Embryonic facial prominence (tissue), 1 donor: ENCODE measurements around the gene CUL3.

Experiments used
- DNase-seq: peaks from one replicate; pipeline ENCODE4 v3.0.0-alpha.2; 2016; ENCODE audit errors: extremely low spot score

Gene CUL3

GRCh38 chr2:224580248-224580647 lies 4.9 kb downstream of the CUL3 start:
- DNase-seq: no peak

- no peak for DNase-seq
Observed at GRCh38 chr2:224579411-224579810, 5.8 kb downstream of the CUL3 start.

GRCh38 chr2:224577541-224577940 lies 7.6 kb downstream of the CUL3 start:
- DNase-seq: no peak

- no peak for DNase-seq
Observed at GRCh38 chr2:224576088-224576715, 9.0 kb downstream of the CUL3 start.

GRCh38 chr2:224574423-224575084 lies 10.6 kb downstream of the CUL3 start:
- DNase-seq: no peak

GRCh38 chr2:224573724-224574123 lies 11.4 kb downstream of the CUL3 start:
- no peak for DNase-seq

- DNase-seq: no peak
Observed at GRCh38 chr2:224572338-224572737, 12.8 kb downstream of the CUL3 start.

- DNase-seq: no peak
Observed at GRCh38 chr2:224570328-224570993, 14.7 kb downstream of the CUL3 start.

GRCh38 chr2:224569654-224570053 lies 15.5 kb downstream of the CUL3 start:
- no peak for DNase-seq

- DNase-seq: no peak
Observed at GRCh38 chr2:224565452-224566035, 19.6 kb downstream of the CUL3 start.

- no peak for DNase-seq
Observed at GRCh38 chr2:224563537-224563936, 21.6 kb downstream of the CUL3 start.

- DNase-seq: no peak
Observed at GRCh38 chr2:224562831-224563230, 22.3 kb downstream of the CUL3 start.

- no peak for DNase-seq
Observed at GRCh38 chr2:224561234-224562005, 23.7 kb downstream of the CUL3 start.

GRCh38 chr2:224560549-224560948 lies 24.6 kb downstream of the CUL3 start:
- no peak for DNase-seq

- no peak for DNase-seq
Observed at GRCh38 chr2:224557610-224558009, 27.6 kb downstream of the CUL3 start.

- DNase-seq: no peak
Observed at GRCh38 chr2:224556381-224556780, 28.8 kb downstream of the CUL3 start.

- no peak for DNase-seq
Observed at GRCh38 chr2:224555823-224556366, 29.3 kb downstream of the CUL3 start.

- no peak for DNase-seq
Observed at GRCh38 chr2:224552771-224553170, 32.4 kb downstream of the CUL3 start.

- no peak for DNase-seq
Observed at GRCh38 chr2:224551693-224552092, 33.5 kb downstream of the CUL3 start.

- DNase-seq: no peak
Observed at GRCh38 chr2:224546926-224547325, 38.2 kb downstream of the CUL3 start.

GRCh38 chr2:224545884-224546644 lies 39.1 kb downstream of the CUL3 start:
- no peak for DNase-seq
